Trophoblast cell (in vitro differentiated cells and primary cell): ENCODE measurements around the gene C1RL.

Experiments used
- DNase-seq, 2 donors: peaks; one replicate each; pipeline ENCODE4 v3.0.0-alpha.2; 2016
- H2AFZ ChIP-seq: 2 replicates; pipeline ENCODE4 v1.6.1; 2013; ENCODE audit warnings: low read length, moderate library complexity, mild to moderate bottlenecking; ENCODE audit not compliant: insufficient read depth, poor library complexity
- H2AK5ac ChIP-seq: 2 replicates; pipeline ENCODE4 v1.6.1; 2013; ENCODE audit warnings: mild to moderate bottlenecking, low read length
- H2BK120ac ChIP-seq: 2 replicates; pipeline ENCODE4 v1.6.1; 2013; ENCODE audit warnings: low read length, mild to moderate bottlenecking, moderate library complexity; ENCODE audit not compliant: insufficient read depth, poor library complexity
- H2BK12ac ChIP-seq: 2 replicates; pipeline ENCODE4 v1.6.1; 2013; ENCODE audit warnings: mild to moderate bottlenecking, low read length, moderate library complexity
- H2BK5ac ChIP-seq: 2 replicates; pipeline ENCODE4 v1.6.1; 2013; ENCODE audit warnings: low read length, low read depth, moderate library complexity, mild to moderate bottlenecking; ENCODE audit not compliant: poor library complexity
- H3K14ac ChIP-seq: 2 replicates; pipeline ENCODE4 v1.6.1; 2013; ENCODE audit warnings: mild to moderate bottlenecking, low read length
- H3K18ac ChIP-seq: 2 replicates; pipeline ENCODE4 v1.6.1; 2013; ENCODE audit warnings: mild to moderate bottlenecking, low read length
- H3K23ac ChIP-seq: 2 replicates; pipeline ENCODE4 v1.6.1; 2013; ENCODE audit warnings: low read length
- H3K27ac ChIP-seq: 2 replicates; pipeline ENCODE4 v1.5.1; 2013; ENCODE audit warnings: low read depth, mild to moderate bottlenecking, inconsistent platforms, low read length, moderate library complexity
- H3K27me3 ChIP-seq: 2 replicates; pipeline ENCODE4 v1.6.1; 2013; ENCODE audit warnings: inconsistent platforms, mild to moderate bottlenecking, low read length, moderate library complexity; ENCODE audit not compliant: insufficient read depth
- H3K36me3 ChIP-seq, 2 experiments: 1 replicate in 1 of 2; 2 replicates in 1 of 2; pipeline ENCODE4 v1.6.1; 2013; ENCODE audit warnings: low read length in 2 of 2, mild to moderate bottlenecking in 2 of 2, moderate library complexity in 1 of 2; ENCODE audit not compliant: insufficient read depth in 2 of 2, control insufficient read depth in 1 of 2
- H3K4ac ChIP-seq: 2 replicates; pipeline ENCODE4 v1.6.1; 2013; ENCODE audit warnings: low read depth, mild to moderate bottlenecking, low read length, moderate library complexity
- H3K4me1 ChIP-seq, 2 experiments: 1 replicate in 1 of 2; 2 replicates in 1 of 2; pipeline ENCODE4 v1.6.1; 2013; ENCODE audit warnings: low read length in 2 of 2, mild to moderate bottlenecking in 2 of 2, moderate library complexity in 1 of 2; ENCODE audit not compliant: insufficient read depth in 2 of 2, control insufficient read depth in 1 of 2
- H3K4me2 ChIP-seq: 2 replicates; pipeline ENCODE4 v1.6.1; 2013; ENCODE audit warnings: inconsistent platforms, mild to moderate bottlenecking, low read length, moderate library complexity
- H3K4me3 ChIP-seq: 2 replicates; pipeline ENCODE4 v1.5.1; 2013; ENCODE audit warnings: mild to moderate bottlenecking, low read depth, low read length, inconsistent platforms
- H3K79me1 ChIP-seq: one replicate; pipeline ENCODE4 v1.6.1; 2013; ENCODE audit warnings: low read length
- H3K79me2 ChIP-seq: 2 replicates; pipeline ENCODE4 v1.6.1; 2013; ENCODE audit warnings: low read length, mild to moderate bottlenecking; ENCODE audit not compliant: control insufficient read depth, insufficient read depth, poor library complexity
- H3K9ac ChIP-seq: 2 replicates; pipeline ENCODE4 v1.6.1; 2013; ENCODE audit warnings: mild to moderate bottlenecking, low read length
- H3K9me3 ChIP-seq: 2 replicates; pipeline ENCODE4 v1.6.1; 2013; ENCODE audit warnings: low read depth, mild to moderate bottlenecking, control low read depth, inconsistent platforms, low read length; ENCODE audit not compliant: insufficient read depth
- H4K12ac ChIP-seq: 2 replicates; pipeline ENCODE4 v1.6.1; 2013; ENCODE audit warnings: low read depth, mild to moderate bottlenecking, low read length, moderate library complexity
- H4K8ac ChIP-seq: 2 replicates; pipeline ENCODE4 v1.6.1; 2013; ENCODE audit warnings: low read depth, mild to moderate bottlenecking, low read length, moderate library complexity
- H4K91ac ChIP-seq: one replicate; pipeline ENCODE4 v1.6.1; 2013; ENCODE audit warnings: low read depth, mild to moderate bottlenecking, low read length, moderate library complexity
- whole genome bisulfite sequencing: extraction: QIAGEN DNeasy Blood & Tissue Kit; methylation state at CpG from one replicate; pipeline ENCODE4 v1.1.7; 2013; ENCODE audit warnings: missing lambda C conversion rate; ENCODE audit not compliant: insufficient read length, insufficient coverage; ENCODE audit errors: extremely low coverage; 5-methylcytosine and 5-hydroxymethylcytosine counted together

The C1RL gene

GRCh38 chr12:7154901-7155470 is 46.0 kb upstream of the C1RL start:
- no peak overlapping the region for H3K4me3 ChIP-seq
- H2AK5ac ChIP-seq, result no peak overlapping the region
- no peak overlapping the region for H3K23ac ChIP-seq
- peaks cover 6% of the 10 kb centered on the region for H3K9me3 ChIP-seq
- no CpG with 5 or more reads among the region's 12 CpGs for WGBS
- H3K79me1 ChIP-seq, result no peaks in the 10 kb centered on the region
- no peak overlapping the region for H4K91ac ChIP-seq
- no peak overlapping the region for H2BK12ac ChIP-seq
- no peaks in the 10 kb centered on the region for H3K27me3 ChIP-seq
- no peak overlapping the region for H3K18ac ChIP-seq
- no peak overlapping the region for H2BK5ac ChIP-seq
- H3K14ac ChIP-seq, result no peak overlapping the region
- H2AFZ ChIP-seq, result no peak overlapping the region
- DNase-seq, result peak; percentile 21 to 71
- no peak overlapping the region for H3K4ac ChIP-seq
- H3K27ac ChIP-seq, result no peak overlapping the region
- H4K12ac ChIP-seq, result no peak overlapping the region
- no peak overlapping the region for H4K8ac ChIP-seq
- no peaks in the 10 kb centered on the region for H3K79me2 ChIP-seq
- no peak overlapping the region for H3K4me2 ChIP-seq
- no peak overlapping the region for H2BK120ac ChIP-seq
- no peak overlapping the region for H3K9ac ChIP-seq
- peaks cover 11 to 20% of the 10 kb centered on the region in 2 experiments for H3K36me3 ChIP-seq
- peaks cover 13 to 15% of the 10 kb centered on the region in 2 experiments for H3K4me1 ChIP-seq

- H2AFZ ChIP-seq, result no peak overlapping the region
- peaks cover 17 to 28% of the 10 kb centered on the region in 2 experiments for H3K36me3 ChIP-seq
- H2BK5ac ChIP-seq, result no peak overlapping the region
- peaks cover 6% of the 10 kb centered on the region for H3K9me3 ChIP-seq
- H3K14ac ChIP-seq, result no peak overlapping the region
- no peak overlapping the region for H4K12ac ChIP-seq
- WGBS, result no CpG with 5 or more reads among the region's 6 CpGs
- H4K8ac ChIP-seq, result no peak overlapping the region
- H3K4me1 ChIP-seq, result peaks cover 13 to 15% of the 10 kb centered on the region in 2 experiments
- no peak overlapping the region for H2BK12ac ChIP-seq
- no peak overlapping the region for H2BK120ac ChIP-seq
- H2AK5ac ChIP-seq, result no peak overlapping the region
- H3K4ac ChIP-seq, result no peak overlapping the region
- H3K4me3 ChIP-seq, result no peak overlapping the region
- no peaks in the 10 kb centered on the region for H3K79me1 ChIP-seq
- DNase-seq, result peak; percentile 90 to 96
- H3K18ac ChIP-seq, result no peak overlapping the region
- H3K79me2 ChIP-seq, result no peaks in the 10 kb centered on the region
- H3K23ac ChIP-seq, result no peak overlapping the region
- no peak overlapping the region for H3K4me2 ChIP-seq
- no peak overlapping the region for H3K9ac ChIP-seq
- H4K91ac ChIP-seq, result no peak overlapping the region
- H3K27ac ChIP-seq, result no peak overlapping the region
- H3K27me3 ChIP-seq, result no peaks in the 10 kb centered on the region
Measured at GRCh38 chr12:7154042-7154441, 45.0 kb upstream of the C1RL start.

DNA sequence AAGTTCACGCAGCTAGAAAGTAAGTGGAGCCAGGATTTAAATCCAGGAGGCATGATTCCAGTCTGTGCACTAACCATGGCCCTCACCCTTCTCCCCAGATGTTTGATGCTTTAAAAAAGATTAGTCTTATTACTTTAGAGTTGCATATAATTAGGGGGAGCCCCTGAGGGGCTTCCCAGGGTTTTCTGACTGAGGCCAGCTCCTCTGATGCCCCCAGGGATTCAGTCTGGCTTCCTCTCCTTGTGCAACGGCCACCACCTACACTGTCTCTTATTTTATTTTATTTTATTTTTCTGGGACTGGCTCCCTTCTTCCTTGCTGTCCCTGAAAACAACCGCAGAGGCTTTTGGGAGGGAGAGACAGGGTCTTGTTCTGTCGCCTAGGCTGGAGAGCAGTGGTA is 43.8 kb upstream of the C1RL start:
- DNase-seq, result no peak
- no peak overlapping the region for H3K27ac ChIP-seq
- H3K4me1 ChIP-seq, result peaks cover 13 to 15% of the 10 kb centered on the region in 2 experiments
- peaks cover 7% of the 10 kb centered on the region for H3K9me3 ChIP-seq
- no peak overlapping the region for H3K4me3 ChIP-seq
- no peak overlapping the region for H2BK12ac ChIP-seq
- H3K79me1 ChIP-seq, result no peaks in the 10 kb centered on the region
- H3K36me3 ChIP-seq, result peaks cover 18 to 29% of the 10 kb centered on the region in 2 experiments
- no peak overlapping the region for H4K91ac ChIP-seq
- H3K18ac ChIP-seq, result no peak overlapping the region
- no CpG with 5 or more reads among the region's 4 CpGs for WGBS
- no peak overlapping the region for H3K9ac ChIP-seq
- H3K14ac ChIP-seq, result no peak overlapping the region
- H3K4me2 ChIP-seq, result no peak overlapping the region
- no peak overlapping the region for H4K12ac ChIP-seq
- no peak overlapping the region for H2AFZ ChIP-seq
- H2BK5ac ChIP-seq, result no peak overlapping the region
- H4K8ac ChIP-seq, result no peak overlapping the region
- no peaks in the 10 kb centered on the region for H3K79me2 ChIP-seq
- no peaks in the 10 kb centered on the region for H3K27me3 ChIP-seq
- H3K4ac ChIP-seq, result no peak overlapping the region
- no peak overlapping the region for H2AK5ac ChIP-seq
- no peak overlapping the region for H2BK120ac ChIP-seq
- H3K23ac ChIP-seq, result no peak overlapping the region

DNA sequence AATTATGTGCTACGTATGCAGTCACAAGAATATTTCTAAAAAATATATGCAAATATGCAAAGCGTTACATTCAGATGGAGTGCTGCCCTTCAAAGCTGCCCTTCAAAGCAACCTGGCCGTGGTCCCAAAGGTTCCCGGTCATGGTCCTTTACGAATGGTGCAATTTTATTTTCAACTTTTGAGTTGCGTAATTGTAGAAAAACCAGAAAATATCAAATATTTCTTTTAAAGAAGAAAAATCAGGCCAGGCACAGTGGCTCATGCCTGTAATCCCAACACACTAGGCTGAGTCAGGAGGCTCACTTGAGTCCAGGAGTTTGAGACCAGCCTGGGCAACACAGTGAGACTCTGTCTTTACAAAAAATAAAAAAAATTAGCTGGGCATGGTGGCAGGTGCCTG is 42.5 kb upstream of the C1RL start:
- Histone ChIP-seq H3K79me2 (no peaks in the 10 kb centered on the region), H3K23ac (no peak overlapping the region), H2AK5ac (no peak overlapping the region), H3K14ac (no peak overlapping the region), H3K9me3 (peaks cover 5% of the 10 kb centered on the region), H3K4me1 (peaks cover 13 to 15% of the 10 kb centered on the region in 2 experiments), H3K27ac (no peak overlapping the region), H4K12ac (no peak overlapping the region), H3K27me3 (no peaks in the 10 kb centered on the region), H4K91ac (no peak overlapping the region), H3K4ac (no peak overlapping the region), H2AFZ (no peak overlapping the region), H3K9ac (no peak overlapping the region), H2BK12ac (no peak overlapping the region), H2BK120ac (no peak overlapping the region), H4K8ac (no peak overlapping the region), H3K79me1 (no peaks in the 10 kb centered on the region), H3K36me3 (peaks cover 16 to 28% of the 10 kb centered on the region in 2 experiments), H3K18ac (no peak overlapping the region), H2BK5ac (no peak overlapping the region), H3K4me2 (no peak overlapping the region), H3K4me3 (no peak overlapping the region)
- peak in 1 of 2 donors; percentile 7 for DNase-seq
- WGBS, result no CpG with 5 or more reads among the region's 6 CpGs
